ENCODE results near the gene KIF25.

Gene KIF25

DNA sequence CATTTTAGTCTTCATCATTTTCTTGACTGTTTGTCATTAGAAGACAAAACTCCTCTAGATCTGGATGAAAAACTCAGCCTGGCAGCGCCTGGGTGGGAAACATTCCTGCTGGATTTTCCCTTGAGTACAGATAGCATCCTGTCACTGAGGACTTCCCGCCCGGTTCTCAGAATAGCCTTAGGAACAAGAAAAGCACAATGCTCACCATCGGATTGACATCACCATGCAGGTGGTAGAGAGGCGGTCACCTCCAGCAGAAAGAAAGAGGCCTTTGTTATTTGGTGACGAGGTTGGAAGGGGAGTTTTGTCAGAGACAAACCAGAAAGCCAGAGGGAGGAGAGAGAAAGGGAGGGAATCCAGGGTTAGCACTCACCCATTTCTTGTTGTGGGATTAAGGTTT is 39.8 kb downstream of the KIF25 start:
- DNase-seq (ENCODE audit: extremely low spot score), result no peak
- TF ChIP-seq, protein P1, sequence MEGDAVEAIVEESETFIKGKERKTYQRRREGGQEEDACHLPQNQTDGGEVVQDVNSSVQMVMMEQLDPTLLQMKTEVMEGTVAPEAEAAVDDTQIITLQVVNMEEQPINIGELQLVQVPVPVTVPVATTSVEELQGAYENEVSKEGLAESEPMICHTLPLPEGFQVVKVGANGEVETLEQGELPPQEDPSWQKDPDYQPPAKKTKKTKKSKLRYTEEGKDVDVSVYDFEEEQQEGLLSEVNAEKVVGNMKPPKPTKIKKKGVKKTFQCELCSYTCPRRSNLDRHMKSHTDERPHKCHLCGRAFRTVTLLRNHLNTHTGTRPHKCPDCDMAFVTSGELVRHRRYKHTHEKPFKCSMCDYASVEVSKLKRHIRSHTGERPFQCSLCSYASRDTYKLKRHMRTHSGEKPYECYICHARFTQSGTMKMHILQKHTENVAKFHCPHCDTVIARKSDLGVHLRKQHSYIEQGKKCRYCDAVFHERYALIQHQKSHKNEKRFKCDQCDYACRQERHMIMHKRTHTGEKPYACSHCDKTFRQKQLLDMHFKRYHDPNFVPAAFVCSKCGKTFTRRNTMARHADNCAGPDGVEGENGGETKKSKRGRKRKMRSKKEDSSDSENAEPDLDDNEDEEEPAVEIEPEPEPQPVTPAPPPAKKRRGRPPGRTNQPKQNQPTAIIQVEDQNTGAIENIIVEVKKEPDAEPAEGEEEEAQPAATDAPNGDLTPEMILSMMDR (IDR thresholded peaks at IDR 0.05; ENCODE audit: control extremely low read depth, extremely low read depth, low read depth, missing control alignments), result no peak
- ChIA-PET POLR2A (no interaction called here), CTCF (no interaction called here)

- ChIA-PET POLR2A (no interaction called here), CTCF (interaction anchor here (1.3 kb wide), 1 partner anchor 9 kb away, joined by 3 read pairs; no protein-coding TSS in a partner anchor)
- DNase-seq (ENCODE audit: extremely low spot score), result no peak
- TF ChIP-seq, protein P1 (IDR thresholded peaks at IDR 0.05; ENCODE audit: control extremely low read depth, extremely low read depth, low read depth, missing control alignments), result no peak
Measured at GRCh38 chr6:168037856-168038255, 40.4 kb downstream of the KIF25 start.

DNA sequence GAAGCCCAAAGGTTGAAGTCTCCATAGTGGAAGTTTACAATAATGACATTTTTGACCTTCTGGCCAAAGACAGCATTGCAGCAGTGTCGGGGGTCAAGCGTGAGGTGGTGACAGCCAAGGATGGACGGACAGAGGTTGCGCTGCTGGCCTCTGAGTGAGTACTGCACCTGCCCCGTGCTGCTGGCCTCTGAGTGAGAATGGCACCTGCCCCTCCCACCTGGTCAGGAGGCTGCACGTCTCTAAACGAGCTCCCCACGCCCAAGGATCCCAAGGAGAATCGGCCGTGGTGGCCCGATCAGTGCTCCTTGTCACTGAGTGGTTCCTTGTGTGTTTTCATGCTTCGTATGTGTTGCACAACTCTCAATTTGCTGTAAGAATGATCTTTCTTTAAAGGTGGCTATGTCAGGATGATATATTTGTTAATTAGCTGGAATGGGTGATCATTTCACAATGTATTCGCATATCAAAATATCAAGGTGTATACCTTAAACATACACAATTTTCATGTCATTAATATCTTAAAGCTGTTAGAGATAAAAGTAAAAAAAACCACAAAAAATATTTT is 41.2 kb downstream of the KIF25 start:
- ChIA-PET POLR2A (no interaction called here), CTCF (interaction anchor here (1.3 kb wide), 1 partner anchor 10 kb away, joined by 3 read pairs; no protein-coding TSS in a partner anchor)
- no peak for DNase-seq (ENCODE audit: extremely low spot score)
- TF ChIP-seq, protein P1 (IDR thresholded peaks at IDR 0.05; ENCODE audit: control extremely low read depth, extremely low read depth, low read depth, missing control alignments), result no peak

DNA sequence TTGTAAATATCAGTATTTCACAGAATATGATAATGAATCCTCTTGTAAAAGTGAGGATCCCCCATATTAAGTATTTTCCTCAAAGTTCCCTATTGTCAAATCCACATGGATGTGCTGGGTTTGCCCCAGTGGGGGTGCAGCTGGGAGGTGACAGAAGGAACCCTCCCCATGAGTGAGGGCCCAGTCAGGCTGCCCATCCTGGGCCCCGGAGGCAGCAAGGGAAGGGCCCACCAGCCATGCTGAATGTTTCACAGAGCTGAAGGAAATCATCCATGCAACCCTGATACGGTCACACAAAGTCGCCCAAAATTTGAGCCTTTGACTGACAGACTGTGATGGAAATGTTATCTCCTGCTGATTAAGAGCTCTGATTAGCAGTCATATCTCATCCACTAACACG is 41.8 kb downstream of the KIF25 start:
- DNase-seq (ENCODE audit: extremely low spot score), result no peak
- CTCF ChIA-PET, result no interaction called here
- TF ChIP-seq, protein P1 (IDR thresholded peaks at IDR 0.05; ENCODE audit: control extremely low read depth, extremely low read depth, low read depth, missing control alignments), result no peak
- POLR2A ChIA-PET, result no interaction called here

GRCh38 chr6:168039849-168040248 is 42.4 kb downstream of the KIF25 start:
- no peak for DNase-seq (ENCODE audit: extremely low spot score)
- CTCF ChIA-PET, result no interaction called here
- TF ChIP-seq, protein P1 (IDR thresholded peaks at IDR 0.05; ENCODE audit: control extremely low read depth, extremely low read depth, low read depth, missing control alignments), result no peak
- POLR2A ChIA-PET, result no interaction called here

DNA sequence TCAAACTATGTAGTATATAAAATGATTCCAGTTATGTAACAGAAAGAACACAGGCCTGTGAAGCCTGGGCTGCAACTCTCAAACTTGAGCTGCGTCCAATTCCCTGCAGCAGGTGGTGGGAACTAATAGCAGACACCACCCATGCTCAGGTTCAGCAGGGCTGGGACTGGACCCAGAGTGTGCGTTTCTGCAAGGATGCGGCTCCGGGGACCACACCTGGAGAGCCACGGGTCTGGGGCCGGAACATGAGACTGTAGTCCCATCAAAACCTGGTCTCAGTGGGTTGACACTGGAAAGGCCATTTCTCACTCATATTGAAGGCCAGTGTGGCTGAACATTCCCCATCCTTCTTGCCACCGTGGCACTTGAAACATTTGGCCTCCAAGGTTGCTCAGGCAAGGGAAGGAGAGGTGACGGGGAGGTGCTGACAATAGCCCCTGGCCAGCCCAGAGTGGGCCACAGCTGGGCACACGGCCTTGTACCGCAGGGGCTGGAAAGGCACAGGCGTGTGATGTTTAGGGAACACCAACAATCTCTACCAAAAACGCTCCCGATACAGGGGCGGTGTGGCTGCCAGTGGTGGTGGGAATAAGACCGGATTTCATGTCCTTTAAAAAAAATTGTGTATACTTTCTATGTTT is 43.5 kb downstream of the KIF25 start:
- ChIA-PET CTCF (no interaction called here), POLR2A (no interaction called here)
- DNase-seq (ENCODE audit: extremely low spot score), result no peak
- TF ChIP-seq, protein P1 (IDR thresholded peaks at IDR 0.05; ENCODE audit: control extremely low read depth, extremely low read depth, low read depth, missing control alignments), result no peak

All from GM10248 (cell line).